BE2C (cell line): ENCODE data around the gene ZNG1F.
"Not testable (repeated sequence)": the region's sequence is repeated elsewhere in the genome, so short reads cannot be mapped to it uniquely, and the experiment has no call there.

Experiments used
- DNase-seq: peaks from one replicate; pipeline ENCODE4 v3.0.0-alpha.2; 2020
- H3K27me3 ChIP-seq: fragments of 250-450 bp; sonication (Bioruptor Pico); 2 replicates; pipeline ENCODE4 v1.5.1; 2020; ENCODE audit warnings: mild to moderate bottlenecking
- H3K36me3 ChIP-seq: fragments of 250-450 bp; sonication (Bioruptor Pico); 2 replicates; pipeline ENCODE4 v1.5.1; 2020; ENCODE audit warnings: mild to moderate bottlenecking
- H3K4me1 ChIP-seq: fragments of 250-450 bp; sonication (Bioruptor Pico); 2 replicates; pipeline ENCODE4 v1.5.1; 2020
- H3K4me3 ChIP-seq: 2 replicates; pipeline ENCODE4 v1.5.1; 2011; ENCODE audit warnings: low read depth, low read length
- H3K9me3 ChIP-seq: fragments of 250-450 bp; sonication (Bioruptor Pico); 2 replicates; pipeline ENCODE4 v1.5.1; 2020
- TF ChIP-seq, protein P1 (sequence below): IDR thresholded peaks from 2 replicates; pipeline ENCODE4 v1.5.1; 2012; ENCODE audit warnings: mild to moderate bottlenecking, low read depth, low read length

The ZNG1F gene

DNA sequence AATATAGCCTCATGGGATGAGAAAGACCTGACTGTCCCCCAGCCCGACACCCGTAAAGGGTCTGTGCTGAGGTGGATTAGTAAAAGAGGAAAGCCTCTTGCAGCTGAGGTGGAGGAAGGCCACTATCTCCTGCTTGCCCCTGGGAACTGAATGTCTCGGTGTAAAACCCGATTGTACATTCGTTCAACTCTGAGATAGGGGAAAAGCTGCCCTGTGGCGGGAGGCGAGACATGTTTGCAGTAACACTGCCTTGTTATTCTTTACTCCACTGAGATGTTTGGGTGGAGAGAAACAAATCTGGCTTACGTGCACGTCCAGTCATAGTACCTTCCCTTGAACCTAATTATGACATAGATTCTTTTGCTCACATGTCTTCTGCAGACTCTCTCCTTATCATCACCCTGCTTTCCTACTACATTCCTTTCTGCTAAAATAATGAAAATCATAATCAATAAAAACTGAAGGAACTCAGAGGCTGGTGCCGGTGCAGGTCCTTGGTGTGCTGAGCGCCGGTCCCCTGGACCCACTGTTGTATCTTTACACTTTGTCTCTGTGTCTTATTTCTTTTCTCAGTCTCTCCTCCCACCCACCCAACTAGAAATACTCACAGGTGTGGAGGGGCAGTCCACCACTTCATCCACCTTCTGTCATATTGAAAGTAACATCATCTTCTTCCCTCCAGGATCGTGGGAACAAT, 83.4 kb downstream of the ZNG1F start:
- not testable (repeated sequence) for H3K27me3 ChIP-seq

DNA sequence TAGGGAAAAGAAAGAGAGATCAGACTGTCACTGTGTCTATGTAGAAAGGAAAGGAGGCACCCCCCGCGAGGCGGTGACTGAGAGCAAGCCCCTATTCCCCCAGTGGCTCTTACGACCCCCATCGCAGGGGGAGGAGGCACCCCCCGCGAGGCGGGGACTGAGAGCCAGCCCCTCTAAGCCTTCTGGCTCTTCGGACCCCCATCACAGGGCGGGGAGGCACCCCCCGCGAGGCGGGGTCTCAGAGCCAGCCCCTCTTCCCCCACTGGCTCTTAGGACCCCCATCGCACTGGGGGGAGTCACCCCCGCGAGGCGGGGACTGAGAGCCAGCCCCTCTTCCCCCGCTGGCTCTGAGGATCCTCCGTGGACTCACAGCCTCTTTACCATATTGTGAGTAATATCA, 84.6 kb downstream of the ZNG1F start:
- DNase-seq, H3K9me3 ChIP-seq, H3K27me3 ChIP-seq, H3K36me3 ChIP-seq, H3K4me1 ChIP-seq, H3K4me3 ChIP-seq: not testable (repeated sequence)

More for the DNA sequence above, 83.4 kb downstream of the ZNG1F start:
- H3K36me3 ChIP-seq, H3K9me3 ChIP-seq, H3K4me3 ChIP-seq, DNase-seq, H3K4me1 ChIP-seq: not testable (repeated sequence)

DNA sequence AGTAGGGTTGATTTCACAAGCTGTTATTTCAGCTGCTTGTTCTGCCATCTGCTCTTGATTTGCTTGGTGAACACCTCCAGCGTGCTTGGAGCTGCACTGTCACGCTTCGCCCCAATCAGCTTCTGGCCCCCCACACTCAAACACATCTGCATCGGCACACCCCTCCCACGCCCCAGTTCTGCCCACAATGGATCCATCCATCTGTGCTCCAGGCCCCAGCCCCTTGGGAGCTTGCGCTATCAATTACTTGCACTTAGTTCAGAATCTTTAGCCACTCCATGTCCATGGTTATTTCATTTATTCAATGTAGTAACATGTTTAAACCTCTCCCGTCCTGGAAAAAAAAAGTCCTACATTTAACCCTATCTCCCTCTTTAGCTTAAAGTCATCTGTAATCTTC, 88.6 kb downstream of the ZNG1F start:
- H3K9me3 ChIP-seq, H3K4me3 ChIP-seq, H3K27me3 ChIP-seq, DNase-seq, H3K36me3 ChIP-seq, H3K4me1 ChIP-seq: not testable (repeated sequence)

DNA sequence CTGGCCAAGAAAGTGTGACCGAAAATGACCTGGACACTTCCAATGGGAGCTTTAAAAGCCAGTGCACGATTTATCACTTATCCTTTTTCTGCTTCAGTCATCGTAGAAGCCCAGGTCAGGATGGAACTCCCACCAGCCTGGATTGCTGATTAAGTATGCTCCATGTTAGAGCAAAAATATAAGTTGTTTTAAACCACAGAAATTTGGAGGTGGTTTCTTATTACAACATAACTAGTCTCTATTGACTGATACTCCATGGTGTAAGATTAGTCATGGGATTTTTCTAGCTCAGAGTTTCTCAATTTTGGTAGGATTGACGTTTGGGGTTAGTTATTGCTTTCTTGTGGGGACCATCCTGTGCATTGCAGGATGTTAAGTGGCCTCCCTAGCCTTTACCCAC, 90.4 kb downstream of the ZNG1F start:
- not testable (repeated sequence) for DNase-seq, H3K9me3 ChIP-seq, H3K36me3 ChIP-seq, H3K4me3 ChIP-seq, H3K4me1 ChIP-seq, H3K27me3 ChIP-seq

DNA sequence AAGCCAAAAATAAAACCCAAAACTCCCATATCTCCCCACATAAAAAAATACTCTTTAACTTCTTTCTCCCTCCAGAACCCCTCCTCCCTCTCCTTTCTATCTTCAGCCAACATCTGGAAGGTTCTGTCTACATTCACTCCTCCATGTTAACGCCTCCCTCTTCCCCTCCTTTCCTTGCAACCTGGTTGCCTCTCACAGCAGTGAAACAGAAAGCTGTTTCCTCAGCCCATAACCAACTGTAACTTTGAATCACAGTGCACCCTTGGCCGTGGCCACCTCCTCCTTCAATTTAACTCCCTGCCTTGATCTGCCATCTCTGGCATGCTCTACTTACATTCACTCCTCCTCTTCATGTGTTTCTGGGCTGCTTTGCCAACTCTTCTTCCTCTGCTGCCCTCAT, 94.1 kb downstream of the ZNG1F start:
- not testable (repeated sequence) for H3K36me3 ChIP-seq, H3K9me3 ChIP-seq, H3K27me3 ChIP-seq, H3K4me3 ChIP-seq, DNase-seq, H3K4me1 ChIP-seq

DNA sequence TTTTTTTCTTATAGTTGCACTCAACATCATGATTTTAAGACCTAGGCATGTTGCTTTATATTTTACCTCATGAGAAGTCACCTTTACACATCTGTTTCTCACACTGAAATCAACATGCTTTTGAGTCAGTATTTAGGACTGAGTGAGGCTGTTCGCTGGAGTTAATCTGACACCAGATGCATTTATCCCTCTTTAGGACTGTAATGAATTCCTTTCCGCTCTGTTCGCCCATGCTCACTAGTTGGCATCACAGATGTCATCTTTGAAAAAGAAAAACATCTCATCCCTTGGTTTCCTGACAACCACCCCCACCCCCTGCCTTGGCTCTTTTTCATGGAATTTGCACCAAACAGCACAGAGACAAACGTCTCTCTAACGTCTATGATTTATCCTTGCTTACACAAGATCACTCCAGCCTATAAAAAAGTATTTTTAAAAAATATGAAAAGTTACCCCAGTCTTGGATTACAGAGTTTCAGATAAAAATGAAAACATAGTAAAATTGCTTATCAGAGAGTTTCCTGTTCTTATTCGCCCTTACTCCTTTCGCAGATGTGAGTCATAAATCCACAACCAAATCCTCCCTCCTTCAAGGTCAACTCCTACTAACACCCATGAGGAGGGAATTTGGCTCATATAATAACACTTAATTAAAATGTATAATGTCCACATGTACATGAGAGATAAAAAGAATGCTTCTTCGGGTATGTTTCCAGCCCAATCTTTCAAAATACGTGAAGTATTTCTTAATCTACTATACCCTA, 94.9 kb downstream of the ZNG1F start:
- H3K4me3 ChIP-seq, H3K36me3 ChIP-seq, H3K27me3 ChIP-seq, H3K9me3 ChIP-seq, H3K4me1 ChIP-seq, DNase-seq: not testable (repeated sequence)

DNA sequence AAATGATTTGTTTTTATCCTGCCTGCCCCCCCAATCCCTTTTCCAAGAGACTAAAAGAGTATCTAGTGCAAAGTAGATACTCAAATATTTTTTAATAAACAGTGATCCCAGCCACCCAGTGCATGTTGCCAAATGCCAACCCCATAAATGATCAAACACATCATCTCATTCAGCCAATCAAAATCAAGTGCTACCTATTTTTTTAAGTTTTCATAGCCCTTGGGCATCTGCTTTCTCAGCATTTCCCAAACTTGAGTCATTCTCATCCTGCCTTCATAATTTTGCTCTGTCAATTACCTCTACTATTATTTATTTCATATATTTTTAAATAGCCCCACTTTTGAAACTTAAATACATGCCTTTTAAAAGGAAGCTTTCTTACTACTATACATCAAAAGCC, 98.2 kb downstream of the ZNG1F start:
- H3K4me1 ChIP-seq, H3K27me3 ChIP-seq, H3K9me3 ChIP-seq, H3K36me3 ChIP-seq, DNase-seq, H3K4me3 ChIP-seq: not testable (repeated sequence)

DNA sequence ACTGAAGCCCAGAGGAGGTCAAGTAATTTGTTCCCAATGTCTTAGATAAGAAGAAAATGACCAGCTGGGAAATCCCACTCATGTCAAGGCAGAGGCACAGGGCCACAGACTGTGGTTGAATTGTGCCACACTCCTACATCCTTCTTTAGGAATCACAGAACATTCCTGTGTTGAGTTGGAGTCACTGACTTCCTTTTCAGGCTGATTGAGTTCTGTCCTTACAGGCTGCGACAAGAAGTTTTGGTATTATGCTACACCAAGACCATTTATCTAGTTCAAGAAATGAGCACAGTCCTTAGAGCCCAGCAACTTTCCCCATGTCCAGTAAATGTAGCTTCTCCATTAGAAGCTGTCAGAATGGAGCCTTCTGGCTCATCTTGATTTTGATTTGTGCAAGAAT, 98.7 kb downstream of the ZNG1F start:
- DNase-seq, H3K4me3 ChIP-seq, H3K36me3 ChIP-seq, H3K27me3 ChIP-seq, H3K4me1 ChIP-seq, H3K9me3 ChIP-seq: not testable (repeated sequence)

DNA sequence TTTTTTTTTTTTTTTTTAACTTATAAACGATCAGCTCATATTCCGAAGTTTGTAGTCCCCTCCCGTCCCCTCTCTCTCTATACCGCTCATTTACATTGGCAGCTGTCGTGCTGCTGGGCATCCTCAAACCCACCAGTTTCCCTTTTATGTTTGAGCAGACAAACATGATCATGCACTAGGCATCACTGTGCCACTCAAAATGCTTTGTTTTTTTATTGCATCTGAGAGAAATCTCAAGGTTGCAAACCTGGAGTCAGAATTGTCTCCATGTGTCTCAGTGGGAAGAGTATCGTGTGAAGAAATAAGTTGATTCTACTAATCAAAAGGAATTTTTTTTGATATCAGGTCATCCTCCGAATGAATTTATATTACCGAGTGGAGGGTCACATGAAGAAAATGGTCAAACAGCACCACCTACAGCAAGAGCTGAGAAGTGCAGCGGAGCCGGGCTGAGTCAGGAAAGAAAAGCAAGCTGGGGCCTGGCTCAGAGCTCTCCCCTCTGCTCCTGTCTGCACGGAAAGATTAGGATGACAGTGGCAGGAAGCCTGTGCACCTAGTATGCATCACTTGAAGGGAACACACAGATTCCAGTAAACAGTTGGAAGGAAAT, 100.6 kb downstream of the ZNG1F start:
- DNase-seq, H3K27me3 ChIP-seq, H3K36me3 ChIP-seq, H3K4me3 ChIP-seq, H3K9me3 ChIP-seq, H3K4me1 ChIP-seq: not testable (repeated sequence)
- TF ChIP-seq, protein P1, sequence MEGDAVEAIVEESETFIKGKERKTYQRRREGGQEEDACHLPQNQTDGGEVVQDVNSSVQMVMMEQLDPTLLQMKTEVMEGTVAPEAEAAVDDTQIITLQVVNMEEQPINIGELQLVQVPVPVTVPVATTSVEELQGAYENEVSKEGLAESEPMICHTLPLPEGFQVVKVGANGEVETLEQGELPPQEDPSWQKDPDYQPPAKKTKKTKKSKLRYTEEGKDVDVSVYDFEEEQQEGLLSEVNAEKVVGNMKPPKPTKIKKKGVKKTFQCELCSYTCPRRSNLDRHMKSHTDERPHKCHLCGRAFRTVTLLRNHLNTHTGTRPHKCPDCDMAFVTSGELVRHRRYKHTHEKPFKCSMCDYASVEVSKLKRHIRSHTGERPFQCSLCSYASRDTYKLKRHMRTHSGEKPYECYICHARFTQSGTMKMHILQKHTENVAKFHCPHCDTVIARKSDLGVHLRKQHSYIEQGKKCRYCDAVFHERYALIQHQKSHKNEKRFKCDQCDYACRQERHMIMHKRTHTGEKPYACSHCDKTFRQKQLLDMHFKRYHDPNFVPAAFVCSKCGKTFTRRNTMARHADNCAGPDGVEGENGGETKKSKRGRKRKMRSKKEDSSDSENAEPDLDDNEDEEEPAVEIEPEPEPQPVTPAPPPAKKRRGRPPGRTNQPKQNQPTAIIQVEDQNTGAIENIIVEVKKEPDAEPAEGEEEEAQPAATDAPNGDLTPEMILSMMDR: peak; percentile 27; the same call in 1 of the 2 replicates

DNA sequence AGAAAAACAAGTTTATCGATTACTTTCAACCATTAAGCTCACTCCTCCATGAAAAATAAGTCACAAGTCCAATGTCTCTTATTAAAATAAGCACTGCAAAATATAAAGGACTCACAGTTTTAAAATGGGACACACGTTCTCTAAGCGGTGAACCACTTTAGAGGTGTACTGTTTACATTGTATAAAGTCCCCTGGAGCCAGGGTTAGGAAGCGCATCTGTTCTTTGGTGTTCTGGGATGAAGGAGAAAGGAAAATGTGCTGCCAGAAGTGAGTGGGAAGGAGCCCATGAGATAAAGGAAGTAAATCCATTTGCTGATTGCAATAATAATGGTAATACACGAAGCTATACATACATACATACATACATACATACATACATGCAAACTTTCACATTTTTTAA, 101.2 kb downstream of the ZNG1F start:
- H3K27me3 ChIP-seq, H3K9me3 ChIP-seq, H3K4me3 ChIP-seq, H3K4me1 ChIP-seq, DNase-seq, H3K36me3 ChIP-seq: not testable (repeated sequence)

DNA sequence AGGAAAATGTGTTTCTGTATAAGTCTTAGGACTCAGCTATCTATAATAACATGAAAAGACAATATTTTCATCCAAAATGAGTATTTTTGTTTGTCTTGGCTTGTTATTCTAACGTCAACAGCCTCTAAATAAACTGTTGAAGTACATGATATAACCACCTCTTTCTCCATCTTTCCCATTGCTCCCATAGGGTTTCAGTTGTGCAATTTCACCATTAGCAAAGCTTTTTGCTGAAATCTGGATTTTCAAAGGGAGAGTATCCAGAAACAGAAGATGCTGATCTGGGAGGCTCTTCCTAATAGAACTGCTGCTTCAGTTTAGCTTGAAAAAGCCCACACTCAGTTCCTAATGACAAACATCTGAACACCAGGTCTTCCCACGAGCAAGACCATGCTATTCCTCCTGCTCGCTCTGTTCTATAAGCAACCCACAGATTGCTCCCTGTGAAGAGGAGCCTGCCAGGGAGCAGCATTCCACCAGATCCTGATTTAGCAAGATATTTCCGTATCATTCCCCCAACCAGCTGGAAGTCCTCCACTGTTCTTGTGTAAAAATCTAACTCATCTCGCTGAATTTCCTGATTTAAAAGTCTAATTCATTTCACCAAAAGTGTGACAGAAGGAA, 101.8 kb downstream of the ZNG1F start:
- H3K4me1 ChIP-seq, DNase-seq, H3K36me3 ChIP-seq, H3K4me3 ChIP-seq, H3K27me3 ChIP-seq, H3K9me3 ChIP-seq: not testable (repeated sequence)

DNA sequence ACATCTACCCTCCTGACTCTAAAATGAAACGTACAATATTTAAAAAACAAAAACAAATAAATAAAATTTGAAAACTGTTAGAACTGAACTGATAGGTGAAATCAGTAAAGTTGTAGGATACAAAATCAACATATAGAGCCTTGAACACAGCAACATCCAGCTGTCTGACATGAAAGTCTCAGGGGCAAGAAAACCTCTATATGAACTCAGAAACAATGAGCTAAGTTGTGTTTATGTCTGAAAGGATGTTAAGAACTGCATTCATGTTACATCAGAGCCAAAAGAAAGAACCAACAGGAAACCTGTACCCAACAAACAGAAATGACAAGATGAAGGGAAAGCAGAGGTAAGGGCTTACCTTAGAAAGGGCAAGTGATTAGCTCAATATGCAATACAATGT, 102.4 kb downstream of the ZNG1F start:
- not testable (repeated sequence) for H3K36me3 ChIP-seq, H3K27me3 ChIP-seq, DNase-seq, H3K9me3 ChIP-seq, H3K4me1 ChIP-seq, H3K4me3 ChIP-seq

DNA sequence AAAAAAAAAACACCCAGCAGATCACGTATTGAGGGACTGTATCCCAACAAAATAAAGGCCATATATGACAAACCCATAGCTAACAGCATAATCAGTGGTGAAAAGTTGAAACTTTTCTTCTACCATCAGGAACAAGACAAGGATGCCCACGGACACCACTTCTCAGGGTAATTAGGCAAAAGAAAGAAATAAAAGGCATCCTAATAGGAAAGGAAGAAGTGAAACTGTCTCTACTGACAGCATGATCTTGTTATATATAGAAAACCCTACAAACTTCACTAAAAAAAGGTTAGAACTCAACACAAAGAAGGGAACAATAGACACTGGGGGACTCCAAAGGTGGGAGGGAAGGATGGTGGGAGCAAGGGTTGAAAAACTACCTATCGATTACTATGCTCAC, 102.9 kb downstream of the ZNG1F start:
- DNase-seq, H3K36me3 ChIP-seq, H3K9me3 ChIP-seq, H3K4me1 ChIP-seq, H3K27me3 ChIP-seq, H3K4me3 ChIP-seq: not testable (repeated sequence)

DNA sequence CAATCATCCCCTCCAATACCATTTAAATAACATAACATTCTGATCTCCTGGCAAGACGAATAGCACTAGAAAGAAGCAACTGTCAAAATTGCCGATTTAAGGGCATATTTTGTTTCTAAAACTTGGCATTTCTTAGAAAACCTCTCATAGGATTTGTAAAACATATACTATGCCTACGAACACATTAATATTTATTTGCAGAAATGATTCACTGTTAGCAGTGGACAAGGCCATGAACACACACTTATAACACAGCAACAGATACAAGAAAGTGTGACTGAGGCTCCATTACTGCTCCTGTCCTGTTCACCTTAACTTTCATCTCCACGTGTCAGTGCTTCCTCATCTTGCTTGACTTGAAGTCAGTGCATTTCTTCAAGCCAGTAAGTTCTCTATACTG, 106.8 kb downstream of the ZNG1F start:
- not testable (repeated sequence) for H3K4me1 ChIP-seq, H3K4me3 ChIP-seq, DNase-seq, H3K36me3 ChIP-seq, H3K27me3 ChIP-seq, H3K9me3 ChIP-seq
